ENCODE measurements around the gene SLC9A9.
"Not testable (repeated sequence)": the region's sequence is repeated elsewhere in the genome, so short reads cannot be mapped to it uniquely, and the experiment has no call there.

The SLC9A9 gene

GRCh38 chr3:143847787-143848631 lies at the start of gene SLC9A9:
SLC9A9 (minus strand) TSS chr3:143848468; CDS start chr3:143848322, 146 bp downstream.
- DNase-seq (ENCODE audit: low spot score) = peak; percentile 12

DNA sequence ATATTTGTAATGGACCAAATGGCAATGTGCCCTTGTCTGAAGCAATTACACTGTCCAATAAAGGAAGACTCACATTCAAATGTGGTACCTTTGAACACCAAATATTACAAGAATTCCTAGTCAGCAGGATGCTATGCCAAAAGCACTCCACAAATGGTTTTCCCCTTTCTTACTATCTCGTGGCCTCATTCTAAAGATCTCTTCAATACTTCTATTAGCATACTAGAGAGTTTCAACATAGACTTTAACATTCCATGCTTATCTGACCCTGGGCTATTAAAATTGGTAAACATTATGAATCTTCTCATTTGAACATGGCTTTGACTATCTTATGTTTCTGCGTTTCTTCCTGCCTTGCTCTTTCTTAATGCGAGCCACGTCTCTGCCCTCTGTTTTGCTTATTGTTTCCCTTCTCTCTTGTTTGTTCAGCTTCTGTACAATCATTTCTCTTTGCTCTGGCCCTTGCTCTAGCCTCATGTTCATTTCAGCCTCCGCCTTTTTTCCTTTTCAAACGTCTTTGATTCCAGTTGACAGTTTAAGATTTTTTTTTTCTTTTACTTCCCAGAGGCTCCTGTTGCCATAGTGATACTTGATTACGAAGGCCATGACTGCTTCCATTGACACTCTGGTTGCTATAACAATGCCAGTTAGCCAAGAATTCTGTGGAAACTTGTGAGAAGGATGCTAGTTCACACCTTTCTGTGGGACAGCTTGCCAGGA lies 49.5 kb upstream of the SLC9A9 start:
- no peak for DNase-seq (ENCODE audit: low spot score)

DNA sequence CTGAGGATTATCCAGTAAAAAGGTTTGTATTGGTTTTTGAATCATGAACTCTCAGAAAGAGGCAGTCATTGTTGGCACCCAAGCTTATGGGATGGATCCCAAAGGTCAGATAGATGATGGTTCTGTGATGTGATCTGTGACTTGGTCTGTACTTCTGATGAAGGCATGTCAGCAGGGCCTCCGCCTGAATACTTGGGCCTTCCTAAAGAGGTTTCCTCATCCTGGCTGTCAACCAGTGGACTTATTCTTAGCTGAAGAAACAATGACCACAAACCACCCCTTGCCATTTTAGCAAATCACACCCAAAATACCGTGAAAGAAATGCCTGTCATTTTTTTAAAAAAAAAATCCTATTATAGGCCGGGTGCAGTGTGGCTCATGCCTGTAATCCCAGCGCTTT lies 48.2 kb upstream of the SLC9A9 start:
- no peak for DNase-seq (ENCODE audit: low spot score)

GRCh38 chr3:143895805-143896204 lies 47.5 kb upstream of the SLC9A9 start:
- peak; percentile 40 for DNase-seq (ENCODE audit: low spot score)

DNA sequence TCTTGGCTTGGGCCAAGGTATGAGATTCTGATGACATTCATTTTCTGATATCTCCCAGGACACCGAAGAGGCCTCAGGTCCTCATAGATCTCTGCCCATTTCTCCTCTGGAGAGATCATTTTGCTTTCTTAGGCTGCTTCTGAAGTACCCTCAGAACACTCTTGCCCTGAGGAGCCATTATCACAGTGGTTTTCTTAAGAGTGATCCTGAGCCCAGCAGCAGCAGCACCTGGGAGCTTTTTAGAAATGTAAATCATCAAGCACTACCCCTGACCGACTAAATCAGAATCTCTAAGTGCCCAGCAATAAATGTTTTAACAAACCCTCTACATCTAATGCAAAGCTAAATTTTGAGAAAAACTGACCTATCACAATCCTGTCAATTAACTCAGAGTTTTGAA lies 40.6 kb upstream of the SLC9A9 start:
- no peak for DNase-seq (ENCODE audit: low spot score)

- no peak for DNase-seq (ENCODE audit: low spot score)
Measured at GRCh38 chr3:143888166-143888565, 39.9 kb upstream of the SLC9A9 start.

DNA sequence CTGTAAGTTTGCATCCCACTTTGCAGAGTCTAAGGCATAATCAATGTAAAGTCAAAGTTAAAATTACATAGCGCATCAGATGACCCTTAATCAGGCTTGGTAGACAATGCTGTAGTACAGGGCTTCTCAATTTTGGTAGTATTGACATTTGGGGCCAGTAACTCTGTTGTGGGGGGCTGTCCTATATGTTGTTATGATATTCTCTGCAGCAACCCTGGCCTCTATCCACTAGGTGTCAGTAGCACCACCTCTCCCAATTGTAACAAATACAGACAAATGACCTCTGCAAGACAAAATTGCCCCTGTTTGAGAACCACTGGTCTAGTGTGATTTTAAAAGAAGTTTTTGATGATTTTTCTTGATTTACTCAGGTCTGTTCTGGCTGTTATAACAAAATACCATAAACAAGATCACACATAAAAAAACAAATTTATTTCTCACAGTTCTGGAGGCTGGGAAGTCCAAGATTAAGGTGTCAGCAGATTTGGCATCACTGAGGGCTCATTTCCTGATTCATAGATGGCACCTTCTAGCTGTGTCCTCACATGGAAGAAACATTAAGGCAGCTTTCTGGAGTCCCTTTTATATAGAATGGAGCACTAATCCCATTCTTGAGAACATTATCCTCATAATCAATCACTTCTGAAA lies 37.6 kb upstream of the SLC9A9 start:
- DNase-seq (ENCODE audit: low spot score) = peak; percentile 56

GRCh38 chr3:143884861-143885260 lies 36.6 kb upstream of the SLC9A9 start:
- no peak for DNase-seq (ENCODE audit: low spot score)

DNA sequence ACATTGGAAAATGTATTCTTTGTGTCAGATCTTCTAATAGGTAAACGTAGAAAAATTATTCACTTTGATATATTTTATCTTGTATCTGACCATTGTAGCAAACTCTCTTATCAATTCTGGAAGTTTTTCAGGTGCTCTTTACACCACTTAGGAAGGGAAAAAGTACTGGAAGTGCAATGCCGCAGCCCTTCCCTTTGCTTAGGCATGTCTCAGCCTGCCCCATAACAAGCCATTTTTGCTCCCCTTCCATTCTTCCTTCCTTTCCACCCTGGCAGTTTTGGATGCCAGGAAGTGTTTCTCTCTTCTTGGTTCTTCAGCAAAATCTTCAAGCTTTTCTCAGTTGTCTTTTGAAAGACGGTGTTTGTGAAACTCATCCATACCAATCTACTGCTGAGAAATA lies 34.9 kb upstream of the SLC9A9 start:
- DNase-seq (ENCODE audit: low spot score) = no peak

DNA sequence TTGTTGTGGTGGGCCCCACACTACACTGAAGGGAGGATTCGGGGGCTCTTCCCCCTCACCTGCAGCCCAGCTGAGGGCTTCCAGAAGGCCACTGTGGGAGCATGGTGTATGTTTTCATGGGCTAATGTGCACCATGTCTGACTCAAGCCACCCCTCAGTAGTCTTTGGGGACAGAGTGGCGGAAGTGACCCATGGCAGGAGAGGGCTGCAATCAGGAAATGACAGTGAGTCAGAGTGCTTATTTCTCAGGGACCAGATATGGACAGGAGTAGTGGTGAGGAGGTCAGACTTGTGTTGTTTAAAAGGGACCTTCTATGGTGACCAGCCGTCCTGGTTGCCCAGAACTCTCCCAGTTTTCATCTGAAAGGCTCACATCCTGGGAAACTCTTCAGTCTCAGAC lies 32.8 kb upstream of the SLC9A9 start:
- no peak for DNase-seq (ENCODE audit: low spot score)

GRCh38 chr3:143875546-143875945 lies 27.3 kb upstream of the SLC9A9 start:
- no peak for DNase-seq (ENCODE audit: low spot score)

DNA sequence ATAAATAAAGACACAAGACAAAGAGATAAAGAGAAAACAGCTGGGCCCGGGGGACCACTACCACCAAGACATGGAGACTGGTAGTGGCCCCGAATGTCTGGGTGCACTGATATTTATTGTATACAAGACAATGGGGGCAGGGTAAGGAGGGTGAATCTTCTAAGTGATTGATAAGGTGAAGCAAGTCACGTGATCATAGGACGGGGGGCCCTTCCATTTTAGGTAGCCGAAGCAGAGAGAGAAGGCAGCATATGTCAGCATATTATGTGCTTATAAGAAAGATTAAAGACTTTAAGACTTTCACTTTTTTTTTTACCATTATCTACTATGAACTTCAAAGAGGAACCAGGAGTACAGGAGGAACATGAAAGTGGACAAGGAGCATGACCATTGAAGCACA lies 25.3 kb upstream of the SLC9A9 start:
- DNase-seq (ENCODE audit: low spot score) = not testable (repeated sequence)

DNA sequence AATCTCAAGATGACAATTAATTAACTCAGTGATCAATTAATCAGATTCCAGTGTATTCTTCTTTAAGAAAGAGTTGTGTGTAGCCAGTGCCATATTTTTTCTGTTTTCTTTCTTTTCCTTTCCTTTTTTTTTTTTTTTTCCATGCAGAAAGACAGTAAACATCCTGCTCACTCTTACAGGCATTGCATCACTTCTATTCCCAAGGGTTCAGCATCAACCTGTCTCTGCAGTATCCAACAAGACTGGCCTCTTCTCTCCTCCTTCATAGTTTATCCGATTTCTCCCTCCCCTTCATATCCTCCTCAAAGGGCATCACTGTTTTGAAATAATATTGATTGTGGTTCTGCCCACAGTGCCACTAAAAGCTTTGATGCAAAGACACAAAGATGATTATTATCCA lies 17.0 kb upstream of the SLC9A9 start:
- no peak for DNase-seq (ENCODE audit: low spot score)

- DNase-seq (ENCODE audit: low spot score) = no peak
Measured at GRCh38 chr3:143859465-143860203, 11.4 kb upstream of the SLC9A9 start.

- no peak for DNase-seq (ENCODE audit: low spot score)
Measured at GRCh38 chr3:143856252-143856970, 8.1 kb upstream of the SLC9A9 start.

DNA sequence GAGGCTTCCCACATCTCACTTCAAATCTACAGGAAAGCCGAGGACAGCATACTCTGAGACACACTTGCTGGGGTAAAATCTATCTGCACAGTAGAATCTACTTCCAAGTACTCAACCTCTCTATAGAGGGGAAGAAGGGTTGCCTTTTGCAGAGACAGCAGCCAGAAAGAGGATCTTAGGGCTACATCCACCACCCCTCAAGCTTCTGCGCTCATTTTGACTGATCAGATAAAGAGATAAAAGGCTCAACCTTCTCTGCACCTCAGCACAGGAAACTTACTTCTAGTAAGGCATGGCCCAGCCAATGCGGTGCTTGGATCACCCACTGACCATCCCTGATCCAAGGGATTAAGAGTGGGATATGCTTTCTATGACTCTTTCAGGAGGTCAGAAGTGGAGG lies 6.9 kb upstream of the SLC9A9 start:
- no peak for DNase-seq (ENCODE audit: low spot score)

- DNase-seq (ENCODE audit: low spot score) = no peak
Measured at GRCh38 chr3:143851331-143852017, 3.2 kb upstream of the SLC9A9 start.

GRCh38 chr3:143850877-143851276 lies 2.6 kb upstream of the SLC9A9 start:
- DNase-seq (ENCODE audit: low spot score) = no peak

DNA sequence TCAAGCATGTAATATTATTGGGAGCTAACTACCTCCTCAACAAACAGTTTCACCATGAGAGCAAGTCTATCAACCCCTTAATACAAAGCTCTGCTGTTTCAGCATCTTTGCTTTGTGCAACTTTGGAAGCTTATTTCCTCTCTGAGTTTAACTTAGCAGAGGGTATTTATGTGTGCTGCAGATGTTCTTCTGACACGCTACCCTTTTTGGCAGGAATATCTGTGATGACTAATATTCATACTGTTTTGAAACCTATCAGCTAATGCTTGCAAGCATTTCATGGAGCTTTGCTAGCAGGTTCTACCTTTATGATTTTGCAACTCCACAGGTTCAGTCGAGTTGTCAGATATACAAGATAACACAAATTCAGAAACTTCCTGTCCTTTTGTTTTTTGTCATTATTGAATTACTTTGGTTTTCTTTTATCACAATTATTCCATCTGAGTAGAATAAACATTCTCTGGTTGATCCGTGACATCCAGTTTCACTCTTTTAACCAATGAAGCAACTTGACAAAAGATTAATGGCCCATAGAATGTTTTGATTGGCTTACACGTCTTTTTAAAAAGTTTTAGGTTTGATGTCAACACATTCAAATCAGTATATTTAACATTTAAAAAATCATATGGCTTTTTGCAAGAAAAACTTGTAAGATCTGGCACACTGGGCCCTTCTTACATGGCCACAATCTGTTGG lies 1.7 kb upstream of the SLC9A9 start:
- DNase-seq (ENCODE audit: low spot score) = no peak

DNA sequence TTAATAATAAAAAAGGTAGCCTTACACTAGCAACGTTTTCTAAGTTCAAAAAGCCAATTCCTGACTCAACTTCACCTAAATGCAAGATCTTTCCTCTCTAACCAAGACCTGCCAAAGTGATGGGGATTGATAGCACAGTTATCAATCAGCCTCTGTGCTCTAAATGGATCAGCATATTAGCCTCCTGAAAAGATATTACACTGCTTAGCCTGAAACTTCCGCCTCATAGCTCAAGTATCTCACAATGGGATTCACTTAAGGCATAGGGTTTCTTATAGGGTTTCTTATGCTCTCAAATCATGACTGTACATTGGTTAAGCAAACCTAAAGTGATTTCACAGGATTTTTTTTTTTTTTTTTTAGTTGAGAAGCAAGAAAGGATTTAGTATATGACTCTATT lies 436 bp upstream of the SLC9A9 start:
- DNase-seq (ENCODE audit: low spot score) = no peak

Measured in hematopoietic multipotent progenitor cell treated with erythropoietin and hydrocortisone succinate and interleukin-3 and kit ligand, for 17 days (in vitro differentiated cells).